Neural cell (in vitro differentiated cells): ENCODE results near the gene AMDHD2. TPM values are rescaled to one million over a fixed set of nuclear protein-coding genes. Genes with fewer than 3 reads are reported as not detected.

Source experiments
- H2AFZ ChIP-seq: fragments of 200-600, 300-800 bp; sonication (generic), shearing (Covaris generic); 2 replicates; pipeline ENCODE4 v1.6.0; 2014; ENCODE audit warnings: low read depth, mild to moderate bottlenecking, antibody characterized with exemption, low read length, moderate library complexity
- H3F3A ChIP-seq: fragments of 200-600 bp; shearing (Covaris generic); 2 replicates; pipeline ENCODE4 v1.6.1; 2016; ENCODE audit warnings: mild to moderate bottlenecking, moderate library complexity, mixed read lengths, antibody characterized with exemption, low read length; ENCODE audit not compliant: insufficient read depth, poor library complexity, severe bottlenecking
- H3K27ac ChIP-seq: fragments of 200-600, 300-800 bp; sonication (generic), shearing (Covaris generic); 2 replicates; pipeline ENCODE4 v1.5.1; 2014; ENCODE audit warnings: mild to moderate bottlenecking, low read length, moderate library complexity
- H3K27me3 ChIP-seq: fragments of 300-800, 200-600 bp; sonication (generic), shearing (Covaris generic); 2 replicates; pipeline ENCODE4 v1.6.0; 2014; ENCODE audit warnings: mild to moderate bottlenecking, low read depth, low read length, moderate library complexity; ENCODE audit not compliant: insufficient read depth
- H3K36me3 ChIP-seq: fragments of 300-800, 200-600 bp; sonication (generic), shearing (Covaris generic); 2 replicates; pipeline ENCODE4 v1.5.1; 2014; ENCODE audit warnings: mild to moderate bottlenecking, antibody characterized with exemption, low read length, moderate library complexity; ENCODE audit not compliant: insufficient read depth
- H3K4me2 ChIP-seq: fragments of 300-800, 200-600 bp; sonication (generic), shearing (Covaris generic); 2 replicates; pipeline ENCODE4 v1.6.0; 2014; ENCODE audit warnings: mild to moderate bottlenecking, low read length
- H3K4me3 ChIP-seq: fragments of 300-800, 200-600 bp; sonication (generic), shearing (Covaris generic); 2 replicates; pipeline ENCODE4 v1.5.1; 2014; ENCODE audit warnings: mild to moderate bottlenecking, low read length, moderate library complexity
- H3K79me2 ChIP-seq: fragments of 200-600 bp; shearing (Covaris generic); replicated peaks from 2 replicates; pipeline ENCODE4 v1.6.0; 2014; ENCODE audit warnings: mild to moderate bottlenecking, low read length, moderate library complexity; ENCODE audit not compliant: insufficient read depth
- H3K9ac ChIP-seq: fragments of 300-800, 200-600 bp; sonication (generic), shearing (Covaris generic); 2 replicates; pipeline ENCODE4 v1.6.1; 2016; ENCODE audit warnings: mild to moderate bottlenecking, low read length, mixed read lengths
- H3K9me2 ChIP-seq: fragments of 200-600 bp; shearing (Covaris generic); 2 replicates; pipeline ENCODE4 v1.6.1; 2016; ENCODE audit warnings: mild to moderate bottlenecking, low read length, mixed read lengths; ENCODE audit not compliant: insufficient read depth
- H3K9me3 ChIP-seq: fragments of 200-600, 300-800 bp; sonication (generic), shearing (Covaris generic); 2 replicates; pipeline ENCODE4 v1.6.1; 2016; ENCODE audit warnings: mild to moderate bottlenecking, mixed run types, low read length, moderate library complexity, mixed read lengths
- H4K20me1 ChIP-seq: fragments of 200-600 bp; shearing (Covaris generic); 2 replicates; pipeline ENCODE4 v1.6.1; 2016; ENCODE audit warnings: mild to moderate bottlenecking, mixed run types; ENCODE audit not compliant: insufficient read depth
- CTCF ChIP-seq: fragments of 450-650 bp; IDR thresholded peaks from 2 replicates; pipeline ENCODE4 v1.5.1; 2014; ENCODE audit warnings: antibody characterized with exemption, mild to moderate bottlenecking, moderate library complexity; ENCODE audit not compliant: poor library complexity, severe bottlenecking
- EP300 ChIP-seq: fragments of 450-650 bp; conservative IDR thresholded peaks from 2 replicates; pipeline ENCODE4 v1.6.1; 2014; ENCODE audit warnings: antibody characterized with exemption, mild to moderate bottlenecking, moderate library complexity; ENCODE audit not compliant: poor library complexity, severe bottlenecking
- EZH2 ChIP-seq: fragments of 200-600, 300-800 bp; shearing (Covaris generic), sonication (generic); IDR thresholded peaks from 2 replicates; pipeline ENCODE4 v1.6.1; 2014; ENCODE audit warnings: antibody characterized with exemption, low read length, borderline replicate concordance, mild to moderate bottlenecking; ENCODE audit not compliant: insufficient read depth, poor library complexity, severe bottlenecking
- MXI1 ChIP-seq: fragments of 450-650 bp; conservative IDR thresholded peaks from 2 replicates; pipeline ENCODE4 v1.6.1; 2014; ENCODE audit warnings: antibody characterized with exemption, mild to moderate bottlenecking; ENCODE audit not compliant: poor library complexity, severe bottlenecking
- POLR2AphosphoS5 ChIP-seq: IDR thresholded peaks from 2 replicates; pipeline ENCODE4 v1.6.1; 2012
- RAD21 ChIP-seq: fragments of 450-650 bp; conservative IDR thresholded peaks from 2 replicates; pipeline ENCODE4 v1.6.1; 2014; ENCODE audit warnings: antibody characterized with exemption, mild to moderate bottlenecking, moderate library complexity
- REST ChIP-seq: IDR thresholded peaks from 2 replicates; pipeline ENCODE4 v1.6.1; 2012; ENCODE audit warnings: borderline replicate concordance
- SMC3 ChIP-seq: fragments of 450-650 bp; conservative IDR thresholded peaks from 2 replicates; pipeline ENCODE4 v1.6.1; 2014; ENCODE audit warnings: antibody characterized with exemption, mild to moderate bottlenecking, moderate library complexity; ENCODE audit not compliant: poor library complexity
- TAF1 ChIP-seq: IDR thresholded peaks from 2 replicates; pipeline ENCODE4 v1.6.1; 2012; ENCODE audit warnings: low read depth
- polyA plus RNA-seq: library from polyadenylated mRNA; depleted of rRNA; stranded (reverse); fragments of >200 nt; gene quantifications from 2 replicates; pipeline ENCODE4 v1.2.3, GENCODE V29; 2014

Gene AMDHD2
- polyA plus RNA-seq, 1 donor from 2014 or later, result 50.0 TPM

GRCh38 chr16:2528161-2529060 lies 8.2 kb downstream of the AMDHD2 start:
- H3K36me3 ChIP-seq, result no peaks in the 10 kb centered on the region
- TF ChIP-seq MXI1, result no peak
- TF ChIP-seq EP300, result no peak
- TF ChIP-seq TAF1, result no peak
- no peak for TF ChIP-seq REST
- no peak for TF ChIP-seq POLR2AphosphoS5
- no peak for TF ChIP-seq CTCF
- no peak for TF ChIP-seq RAD21
- TF ChIP-seq SMC3, result no peak
- no peak for TF ChIP-seq EZH2
- H3K9me3 ChIP-seq, result no peaks in the 10 kb centered on the region
- no peaks in the 10 kb centered on the region for H3F3A ChIP-seq
- H3K27ac ChIP-seq, result no peak overlapping the region
- no peaks in the 10 kb centered on the region for H4K20me1 ChIP-seq
- no peak overlapping the region for H3K4me2 ChIP-seq
- H3K79me2 ChIP-seq, result no peaks in the 10 kb centered on the region
- no peaks in the 10 kb centered on the region for H3K9me2 ChIP-seq
- H3K27me3 ChIP-seq, result no peaks in the 10 kb centered on the region
- no peak overlapping the region for H2AFZ ChIP-seq
- no peak overlapping the region for H3K4me3 ChIP-seq
- no peak overlapping the region for H3K9ac ChIP-seq

GRCh38 chr16:2529061-2529931 lies 9.1 kb downstream of the AMDHD2 start:
- Histone ChIP-seq H3K9ac (no peak overlapping the region), H3K4me3 (no peak overlapping the region), H3K79me2 (no peaks in the 10 kb centered on the region), H4K20me1 (no peaks in the 10 kb centered on the region), H3K9me2 (no peaks in the 10 kb centered on the region), H3K27me3 (no peaks in the 10 kb centered on the region), H3K4me2 (no peak overlapping the region), H3K36me3 (no peaks in the 10 kb centered on the region), H2AFZ (no peak overlapping the region), H3K27ac (no peak overlapping the region), H3K9me3 (no peaks in the 10 kb centered on the region), H3F3A (no peaks in the 10 kb centered on the region)
- TF ChIP-seq EP300 (no peak), REST (no peak)
